PC-3 (cell line): ENCODE results near the gene DECR2.

Source experiments
- CTCF ChIP-seq: fragments of 300-600 bp; sonication (generic); conservative IDR thresholded peaks from 2 replicates; pipeline ENCODE4 v1.5.1; 2017; ENCODE audit warnings: antibody characterized with exemption, low read depth, mild to moderate bottlenecking, low read length
- EZH2 ChIP-seq: fragments of 300-600 bp; sonication (generic); IDR thresholded peaks from one replicate; pipeline ENCODE4 v1.6.1; 2017; ENCODE audit warnings: antibody characterized with exemption, mild to moderate bottlenecking, low read length; ENCODE audit not compliant: unreplicated experiment
- EZH2phosphoT487 ChIP-seq: fragments of 300-600 bp; sonication (generic); IDR thresholded peaks from 2 replicates; pipeline ENCODE4 v1.6.1; 2018; ENCODE audit warnings: mild to moderate bottlenecking, antibody characterized with exemption, low read length, borderline replicate concordance

DNA sequence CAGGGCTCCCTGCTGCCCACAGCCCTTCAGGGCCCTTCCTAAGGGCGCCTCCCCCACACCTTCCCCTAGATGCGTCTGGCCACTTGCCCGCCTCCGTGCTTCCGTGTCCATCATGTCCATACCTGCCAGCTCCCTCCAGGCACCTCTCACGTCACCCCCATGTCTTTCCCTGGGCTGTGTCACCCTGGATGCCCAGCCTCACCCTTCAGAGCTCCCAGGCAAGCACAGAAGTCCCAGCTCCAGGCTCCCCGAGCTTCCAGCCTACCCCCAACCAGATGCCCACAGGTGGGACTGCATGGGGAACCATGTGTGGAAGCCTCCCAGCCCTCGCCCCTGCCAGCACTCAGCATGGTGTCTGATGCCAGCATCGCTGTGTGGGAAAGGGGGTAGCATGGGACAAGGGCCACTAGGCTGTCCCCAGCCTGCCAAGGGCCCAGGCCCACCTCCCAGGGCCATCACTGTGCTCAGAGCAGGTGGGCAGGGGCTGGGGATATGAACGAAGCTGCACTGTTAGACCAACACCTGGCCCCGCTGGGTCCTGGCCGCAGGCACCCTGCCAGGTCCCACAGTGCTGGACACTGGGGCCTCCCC lies 47.3 kb upstream of the DECR2 start:
- TF ChIP-seq CTCF: no peak
- TF ChIP-seq EZH2: no peak
- no peak for TF ChIP-seq EZH2phosphoT487
